Suprapubic skin (tissue), 3 donors: ENCODE measurements around the gene CDC7.

ENCODE experiments used
- CTCF ChIP-seq, 2 donors: fragments of 200-600 bp in 1 of 2; fragments of 450-650 bp in 1 of 2; sonication (generic) in 1 of 2; IDR thresholded peaks; one replicate each; pipeline ENCODE4 v1.5.1; 2016 to 2019; ENCODE audit warnings: antibody characterized with exemption in 2 of 2, mild to moderate bottlenecking in 1 of 2, moderate library complexity in 1 of 2
- EP300 ChIP-seq: sonication (generic); formaldehyde crosslinking; IDR thresholded peaks from one replicate; pipeline ENCODE4 v1.6.1; 2017; ENCODE audit warnings: antibody characterized with exemption

GRCh38 chr1:91487469-91487868 lies 13.2 kb upstream of the CDC7 start:
- no peak for TF ChIP-seq CTCF (IDR thresholded peaks at IDR 0.05)
- no peak for TF ChIP-seq EP300
